K562 (cell line): ENCODE data around the gene P4HTM.

Experiments used
- CBX1 ChIP-seq: sonication (generic); IDR thresholded peaks from 2 replicates; pipeline ENCODE4 v1.6.1; 2016; ENCODE audit warnings: antibody characterized with exemption, low read depth, mild to moderate bottlenecking
- EHMT2 ChIP-seq: fragments of 450-650 bp; IDR thresholded peaks from 2 replicates; pipeline ENCODE4 v1.6.1; 2018; ENCODE audit warnings: antibody characterized with exemption
- HCFC1 ChIP-seq: IDR thresholded peaks from 2 replicates; pipeline ENCODE4 v1.6.1; 2012; ENCODE audit warnings: low read depth, low read length, improper control_type of control experiment
- HNRNPLL ChIP-seq: fragments of 200-400 bp; formaldehyde crosslinking; IDR thresholded peaks from 2 replicates; pipeline ENCODE4 v1.6.1; 2017; ENCODE audit warnings: low read length, low read depth, mild to moderate bottlenecking; ENCODE audit not compliant: poor library complexity, severe bottlenecking
- KDM2B ChIP-seq: fragments of 250-450 bp; sonication (Bioruptor Pico); IDR thresholded peaks from 2 replicates; pipeline ENCODE4 v1.8.0; 2021; ENCODE audit warnings: mild to moderate bottlenecking, moderate library complexity
- POLR3A ChIP-seq: IDR thresholded peaks from 2 replicates; pipeline ENCODE4 v1.6.1; 2011; ENCODE audit warnings: borderline replicate concordance, mild to moderate bottlenecking, moderate library complexity; ENCODE audit not compliant: insufficient read length, insufficient read depth; ENCODE audit errors: extremely low read depth
- SIN3A ChIP-seq, 2 experiments: fragments of 150-350 bp in 1 of 2; IDR thresholded peaks; 2 replicates each; pipeline ENCODE4 v1.6.1; 2011 to 2016; ENCODE audit warnings: borderline replicate concordance in 2 of 2, low read depth in 2 of 2, low read length in 2 of 2, mild to moderate bottlenecking in 2 of 2, moderate library complexity in 2 of 2; ENCODE audit not compliant: control insufficient read depth in 1 of 2
- ZNF644 ChIP-seq: fragments of 200-800 bp; sonication (Bioruptor generic); IDR thresholded peaks from 2 replicates; pipeline ENCODE4 v1.6.1; 2016; ENCODE audit warnings: low read depth, missing genetic modification characterization, missing compliant biosample characterization
- TF ChIP-seq, protein P1 (sequence below): sonication (generic); formaldehyde crosslinking; IDR thresholded peaks from 2 replicates; pipeline ENCODE4 v1.8.0; 2023; ENCODE audit warnings: mild to moderate bottlenecking, missing genetic modification reagents

DNA sequence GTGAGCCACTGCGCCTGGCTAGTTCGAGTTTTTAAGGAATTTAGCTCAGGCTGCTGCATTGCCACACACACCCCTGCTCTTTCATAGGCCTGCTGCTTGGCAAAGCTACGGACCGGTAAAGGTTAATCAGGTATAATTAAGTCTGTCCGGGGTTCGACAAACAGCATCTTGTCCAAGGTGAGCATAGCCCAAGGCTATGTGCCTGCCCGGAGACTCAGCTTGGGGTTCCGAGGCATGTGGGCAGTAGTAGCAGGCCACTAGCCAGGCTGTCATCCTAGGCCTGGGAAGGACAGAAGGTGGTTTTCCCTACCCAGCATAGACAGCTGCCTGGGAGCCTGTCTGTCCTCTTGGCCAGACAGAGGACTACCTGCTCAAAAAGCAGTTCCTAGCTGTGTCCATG, 6.6 kb downstream of the P4HTM start:
- TF ChIP-seq HCFC1 (no peak), CBX1 (no peak), HNRNPLL (no peak), KDM2B (no peak), POLR3A (no peak), SIN3A (IDR thresholded peaks at IDR 0.05; ENCODE audit: borderline replicate concordance in 2 of 2, control insufficient read depth in 1 of 2, low read depth in 2 of 2, low read length in 2 of 2) (no peak), ZNF644 (tag) (no peak), EHMT2 (no peak)
- TF ChIP-seq, protein P1, sequence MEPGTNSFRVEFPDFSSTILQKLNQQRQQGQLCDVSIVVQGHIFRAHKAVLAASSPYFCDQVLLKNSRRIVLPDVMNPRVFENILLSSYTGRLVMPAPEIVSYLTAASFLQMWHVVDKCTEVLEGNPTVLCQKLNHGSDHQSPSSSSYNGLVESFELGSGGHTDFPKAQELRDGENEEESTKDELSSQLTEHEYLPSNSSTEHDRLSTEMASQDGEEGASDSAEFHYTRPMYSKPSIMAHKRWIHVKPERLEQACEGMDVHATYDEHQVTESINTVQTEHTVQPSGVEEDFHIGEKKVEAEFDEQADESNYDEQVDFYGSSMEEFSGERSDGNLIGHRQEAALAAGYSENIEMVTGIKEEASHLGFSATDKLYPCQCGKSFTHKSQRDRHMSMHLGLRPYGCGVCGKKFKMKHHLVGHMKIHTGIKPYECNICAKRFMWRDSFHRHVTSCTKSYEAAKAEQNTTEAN (CRISPR knock-in tag): no peak
